NCI-H2081 treated with DMSO at 0.1 percent for 48 hours (cell line): ENCODE measurements around the gene ARFGAP2.

Experiments
- DNase-seq: peaks from one replicate; lab custom pipeline; 2025; lab: John Stamatoyannopoulos, UW

Gene ARFGAP2

DNA sequence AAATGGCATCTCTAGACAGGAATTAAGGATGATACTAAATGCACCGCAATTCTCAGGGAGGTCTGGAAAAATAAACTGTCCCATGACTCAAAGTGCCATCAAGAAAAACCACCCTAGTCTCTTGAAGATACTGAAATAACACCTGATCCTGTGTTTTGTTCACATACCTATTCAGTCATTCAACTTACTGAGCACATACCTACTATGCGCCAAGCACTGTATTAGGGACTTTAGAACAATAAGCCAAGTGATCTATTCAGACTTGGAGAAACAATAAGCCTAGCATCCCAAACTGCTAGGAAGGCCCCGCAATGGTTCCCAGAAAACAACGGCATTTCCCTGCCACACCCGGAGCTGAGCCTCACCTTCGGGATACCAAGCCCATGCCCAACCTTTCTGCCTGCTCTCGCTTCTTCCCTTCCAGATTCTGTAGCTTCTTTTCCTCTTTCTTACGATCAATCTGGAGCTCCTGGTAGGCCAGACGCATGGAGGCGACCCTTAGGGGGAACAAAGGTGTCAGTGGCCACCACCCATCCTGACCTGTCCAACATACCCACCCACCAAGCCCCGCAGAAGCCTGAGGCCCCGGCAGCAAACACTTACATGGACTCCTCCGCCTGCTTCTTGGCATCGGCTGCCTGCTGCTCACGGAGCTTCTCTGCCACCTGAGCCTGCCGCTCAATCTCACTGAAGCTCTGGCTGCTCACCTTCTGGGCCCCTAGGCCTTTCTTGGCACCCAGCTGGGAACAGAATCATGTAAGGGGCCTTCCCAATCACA is 5.4 kb downstream of the ARFGAP2 start:
- DNase-seq: no peak

DNA sequence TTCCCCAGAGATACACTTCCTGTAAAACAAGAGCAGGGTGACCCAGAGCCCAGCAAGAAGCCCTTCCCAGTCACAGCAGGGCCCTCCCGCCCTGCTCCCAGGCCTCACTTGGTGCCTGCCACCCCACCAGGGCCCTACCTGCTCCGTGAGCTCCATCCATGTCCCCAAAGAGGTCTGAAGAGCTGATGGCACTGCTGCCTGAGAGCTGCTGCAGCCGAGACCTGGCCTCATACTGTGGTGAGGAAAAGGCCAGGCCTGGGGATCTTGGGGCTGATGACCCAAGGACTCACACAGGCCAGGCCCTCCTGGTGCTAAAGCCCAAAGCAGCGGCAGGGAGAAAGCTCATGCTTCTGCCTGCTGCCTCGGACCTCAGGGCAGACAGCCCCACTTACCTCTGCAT is 10.3 kb downstream of the ARFGAP2 start:
- DNase-seq: no peak

DNA sequence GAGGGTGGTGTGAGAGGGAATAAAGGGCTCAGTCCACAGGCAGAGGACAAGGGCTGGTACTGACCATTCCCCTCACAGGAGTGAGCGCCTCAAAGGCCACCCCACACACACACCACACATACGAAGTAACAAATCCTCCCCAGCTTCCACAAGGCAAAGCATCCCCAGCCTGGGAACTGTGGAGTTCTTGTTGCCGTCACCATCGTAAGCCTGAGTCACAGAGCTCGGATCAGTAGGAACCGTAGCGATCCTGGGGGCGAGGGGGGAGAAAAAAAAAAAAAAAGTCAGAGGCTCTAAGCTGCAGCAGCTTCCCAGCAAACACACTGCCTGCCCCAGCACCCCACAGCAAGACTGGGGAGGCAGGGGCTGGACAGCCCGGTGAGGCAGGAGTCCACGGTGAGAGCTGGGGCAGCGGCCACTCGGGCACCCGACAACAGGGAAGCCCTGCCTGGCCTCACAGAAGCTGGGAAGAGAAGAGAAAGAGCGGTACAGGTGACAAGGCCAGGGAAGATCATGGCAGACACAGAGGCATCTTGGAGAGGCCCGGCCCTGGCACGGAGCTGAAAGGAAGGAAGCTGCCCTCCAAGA is 11.3 kb downstream of the ARFGAP2 start:
- no peak for DNase-seq

DNA sequence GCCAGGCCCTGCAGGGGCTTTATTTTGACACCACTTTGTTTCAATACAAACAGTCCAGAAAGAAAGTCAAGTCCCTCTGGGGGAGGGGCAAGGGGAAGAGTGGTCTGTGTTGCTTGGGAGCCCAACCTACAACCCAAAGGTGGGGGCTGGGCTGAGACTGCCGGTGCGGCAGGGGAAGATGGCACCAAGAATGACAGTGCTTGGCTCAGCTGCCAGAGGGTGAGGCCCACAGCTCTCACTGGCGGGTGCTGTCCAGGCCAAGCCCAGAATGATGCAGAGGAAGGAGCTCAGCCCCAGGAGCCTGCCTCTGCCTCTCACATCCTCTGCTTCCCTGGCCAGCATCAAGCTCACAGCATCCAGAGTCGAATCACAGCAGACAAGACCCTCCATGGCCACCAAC is 12.4 kb downstream of the ARFGAP2 start:
- no peak for DNase-seq

DNA sequence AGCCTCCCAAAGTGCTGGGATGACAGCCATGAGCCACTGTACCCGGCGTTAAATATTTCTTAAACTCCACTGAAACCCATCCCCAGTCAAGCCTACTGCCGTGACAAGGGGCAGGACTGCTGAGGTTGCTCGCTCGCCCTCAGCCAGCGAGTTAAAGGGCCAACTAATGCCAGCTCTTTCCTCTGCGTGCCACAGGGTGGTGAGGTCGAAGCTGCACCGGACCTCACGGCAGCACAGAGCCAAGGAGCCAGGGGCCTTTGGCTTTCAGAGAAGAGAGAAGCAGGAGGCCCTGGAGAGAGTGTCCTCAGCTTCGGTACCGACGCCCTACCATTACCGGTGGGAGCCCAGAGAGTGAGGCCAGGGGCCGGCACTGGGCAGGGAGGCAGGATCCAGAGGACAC is 12.8 kb downstream of the ARFGAP2 start:
- DNase-seq: no peak

DNA sequence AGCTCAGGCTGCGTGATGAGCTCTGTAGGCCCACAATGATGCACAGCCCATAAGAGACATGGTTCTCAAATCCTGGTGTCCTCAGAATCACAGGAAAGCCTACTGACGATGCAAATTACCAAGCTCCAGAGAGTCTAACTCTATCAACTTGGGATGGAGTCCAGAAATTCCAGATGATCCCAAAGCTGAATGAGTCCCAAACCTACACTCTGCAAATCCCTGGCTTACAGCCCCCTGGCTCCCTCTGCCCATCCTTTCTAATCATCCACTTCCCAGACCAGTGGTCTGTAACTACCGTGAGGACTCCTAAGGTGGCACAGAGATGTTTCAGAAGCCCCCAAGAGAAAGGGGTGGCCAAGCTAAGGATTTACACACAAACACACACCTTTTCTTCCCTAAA is 13.5 kb downstream of the ARFGAP2 start:
- DNase-seq: no peak

DNA sequence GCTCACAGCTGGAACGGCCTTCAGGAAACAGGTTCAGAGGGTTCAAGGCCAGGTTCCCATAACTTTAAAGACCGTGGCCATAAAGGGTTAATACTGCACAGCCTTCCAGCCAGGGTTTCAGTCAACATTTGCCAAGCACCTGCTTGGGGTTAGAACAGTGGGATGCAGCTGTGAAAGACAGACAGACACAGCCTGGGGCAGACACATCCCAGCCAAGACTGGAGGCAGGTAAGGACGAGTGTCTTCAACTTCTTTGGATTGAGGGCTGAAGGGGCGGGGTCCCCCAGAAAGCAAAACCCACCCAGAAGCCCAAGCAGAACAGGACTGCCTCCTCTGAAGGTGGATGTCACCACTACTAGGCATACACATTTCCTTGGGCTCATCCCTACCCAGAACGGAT is 14.3 kb downstream of the ARFGAP2 start:
- no peak for DNase-seq

DNA sequence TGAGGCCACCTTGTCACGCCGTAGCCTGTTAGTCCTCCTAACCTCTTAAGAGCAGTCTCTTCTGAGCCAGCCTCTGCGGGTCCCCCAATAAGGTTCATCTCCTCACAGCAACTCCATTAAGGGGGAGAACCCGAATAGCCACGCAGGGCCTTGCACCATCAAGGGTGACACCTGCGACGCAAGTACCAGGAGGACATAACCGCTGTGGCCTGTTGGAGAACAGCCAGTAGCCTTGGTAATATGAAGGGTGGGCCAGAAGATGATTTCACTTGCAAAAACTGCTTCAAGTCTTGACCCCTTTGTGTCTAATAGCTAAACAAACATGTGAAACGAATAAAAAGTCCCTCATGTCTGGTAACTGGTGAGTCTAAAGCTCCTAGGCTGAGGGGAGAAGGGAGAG is 14.8 kb downstream of the ARFGAP2 start:
- DNase-seq: no peak

DNA sequence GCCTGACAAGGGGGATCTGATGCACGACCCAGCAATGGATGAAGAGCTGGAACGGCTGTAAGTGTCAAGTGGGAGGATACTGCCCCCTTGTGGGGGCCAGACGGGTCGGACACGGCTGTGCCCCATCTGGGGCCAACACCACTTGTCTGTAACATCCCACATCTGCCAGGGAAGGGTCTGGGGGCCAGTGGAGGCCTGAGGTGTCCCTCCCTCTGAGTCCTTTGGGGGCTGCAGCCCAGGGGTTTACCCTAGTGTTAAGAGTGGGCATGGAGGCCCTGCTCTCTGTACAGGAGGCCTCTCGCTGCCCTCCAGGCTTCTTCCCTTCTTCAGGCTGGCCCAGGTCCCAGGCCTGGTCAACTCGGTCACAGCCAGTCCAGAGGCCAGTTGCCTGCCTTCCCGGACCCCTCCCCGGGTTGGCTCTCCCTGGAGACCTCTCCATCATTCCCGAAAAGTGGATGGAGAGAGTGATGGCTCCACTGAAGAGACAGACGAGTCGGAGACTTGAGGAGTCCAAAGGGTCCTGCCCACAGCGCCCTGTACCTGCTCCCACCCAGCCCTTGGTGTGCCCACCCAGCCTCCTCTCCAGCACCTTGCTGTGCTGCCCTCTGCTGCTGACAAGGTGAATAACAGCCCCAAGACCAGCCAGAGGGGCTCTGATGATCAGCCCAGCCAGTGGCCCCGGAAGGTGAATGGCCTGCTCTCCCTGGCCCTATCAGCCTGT is 15.4 kb downstream of the ARFGAP2 start:
- DNase-seq: peak; percentile 15

DNA sequence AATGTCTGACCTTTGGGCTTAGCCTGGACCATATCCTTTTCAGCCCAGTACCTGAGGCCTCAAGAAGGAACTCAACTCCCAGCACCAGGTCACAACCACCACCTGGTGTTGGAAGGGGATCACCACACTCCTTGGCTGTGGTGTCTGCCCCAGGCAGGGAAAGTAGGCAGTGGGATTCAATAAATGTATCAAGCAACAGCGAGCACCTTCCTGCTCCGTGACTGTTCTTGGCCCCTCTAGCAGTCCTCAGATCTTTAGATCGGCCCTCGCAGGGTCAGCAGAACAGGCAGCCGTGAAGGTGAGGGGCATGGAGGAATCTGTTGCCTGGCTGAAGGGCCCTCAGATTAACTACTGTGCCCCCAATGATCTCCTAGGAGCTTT is 15.9 kb downstream of the ARFGAP2 start:
- DNase-seq: no peak

DNA sequence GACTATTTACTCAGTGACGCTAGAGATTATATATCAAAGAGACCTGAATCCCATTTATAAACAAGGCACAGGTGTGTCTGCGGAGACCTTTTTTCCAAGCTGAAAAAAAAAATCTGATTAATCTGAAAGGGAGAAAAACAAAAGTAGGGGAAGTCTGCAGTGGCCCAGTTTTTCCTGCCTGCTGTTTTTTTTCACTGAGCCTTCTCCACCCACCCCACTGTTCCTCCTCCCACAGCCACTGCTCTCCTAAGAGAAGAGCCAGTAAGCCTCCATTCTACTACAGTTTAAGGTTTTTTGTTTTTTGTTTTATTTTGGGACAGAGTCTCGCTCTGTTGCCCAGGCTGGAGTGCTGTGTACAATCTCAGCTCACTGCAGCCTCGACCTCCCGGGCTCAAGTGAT is 18.4 kb downstream of the ARFGAP2 start:
- DNase-seq: no peak

DNA sequence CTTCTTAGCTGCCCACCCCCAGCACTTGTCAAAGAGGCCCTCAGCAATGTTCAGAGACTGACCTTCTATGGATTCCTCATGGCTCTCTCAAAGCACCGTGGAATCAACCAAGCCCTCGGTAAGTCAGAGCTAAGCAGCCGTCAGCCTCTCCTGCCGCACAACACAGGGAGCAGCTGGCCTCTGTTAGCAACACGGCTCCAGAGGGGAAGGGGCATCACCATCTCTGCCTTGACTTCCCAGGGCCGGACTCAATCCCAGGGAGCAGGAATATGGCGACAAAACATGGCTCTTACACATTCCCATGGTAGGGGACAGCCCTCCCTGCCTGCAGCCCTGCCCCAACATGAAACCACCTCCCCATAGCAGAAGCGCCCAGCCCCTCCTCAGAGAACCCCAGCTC is 18.9 kb downstream of the ARFGAP2 start:
- DNase-seq: no peak

DNA sequence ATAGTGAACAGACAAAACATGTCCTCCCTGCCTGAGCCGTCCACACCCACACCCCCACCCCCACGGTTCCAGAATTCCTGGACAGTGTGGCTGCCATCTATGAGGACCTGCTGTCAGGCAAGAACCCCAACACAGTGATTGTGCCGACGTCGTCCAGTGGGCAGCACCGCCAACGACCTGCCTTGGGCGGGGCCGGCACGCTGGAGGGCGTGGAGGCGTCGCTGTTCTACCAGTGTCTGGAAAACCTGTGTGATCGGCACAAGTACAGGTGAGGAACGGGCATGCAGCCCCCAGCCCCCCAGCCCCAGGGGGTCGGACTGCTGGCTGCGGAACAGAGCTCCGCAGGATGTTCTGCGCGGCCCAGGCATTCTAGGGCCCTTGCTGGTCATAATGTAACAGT is 19.7 kb downstream of the ARFGAP2 start:
- no peak for DNase-seq

DNA sequence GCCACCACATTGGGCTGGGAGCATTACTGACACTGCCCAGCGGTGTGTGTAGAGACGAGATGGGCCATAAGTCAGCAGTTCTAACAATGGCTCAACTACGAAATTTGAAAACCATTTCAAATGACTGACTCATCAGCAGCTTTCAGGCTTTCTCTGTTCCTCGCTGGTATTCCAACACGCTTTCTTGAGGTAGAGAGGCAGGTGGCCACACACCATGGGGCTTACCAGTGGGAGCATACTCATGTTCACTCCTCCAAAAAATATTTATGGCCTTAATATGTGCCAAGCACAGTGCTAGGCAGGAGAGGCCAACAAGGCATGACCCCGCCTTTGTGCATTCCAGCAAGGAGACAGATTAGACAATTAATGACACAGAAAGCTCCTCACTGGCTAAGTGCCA is 20.3 kb downstream of the ARFGAP2 start:
- no peak for DNase-seq

DNA sequence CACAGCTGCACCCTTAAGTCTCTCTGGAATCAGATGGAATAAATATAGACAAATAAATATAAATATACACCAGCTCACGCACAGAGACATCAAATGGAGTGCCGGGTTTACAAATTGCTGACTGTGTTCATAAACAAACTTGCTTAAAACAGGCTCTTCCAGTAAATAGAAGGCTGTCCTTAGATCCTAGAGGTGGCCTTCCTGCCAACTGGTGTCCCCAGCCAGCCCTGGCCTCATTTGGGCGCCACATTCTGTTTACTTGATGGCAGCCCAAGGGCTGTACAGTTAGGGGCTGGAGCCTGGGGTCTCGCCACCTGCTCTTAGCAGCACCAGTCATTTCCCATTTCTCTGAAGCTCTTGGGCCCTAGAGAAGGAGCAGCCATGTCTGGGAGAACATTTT is 20.8 kb downstream of the ARFGAP2 start:
- no peak for DNase-seq

DNA sequence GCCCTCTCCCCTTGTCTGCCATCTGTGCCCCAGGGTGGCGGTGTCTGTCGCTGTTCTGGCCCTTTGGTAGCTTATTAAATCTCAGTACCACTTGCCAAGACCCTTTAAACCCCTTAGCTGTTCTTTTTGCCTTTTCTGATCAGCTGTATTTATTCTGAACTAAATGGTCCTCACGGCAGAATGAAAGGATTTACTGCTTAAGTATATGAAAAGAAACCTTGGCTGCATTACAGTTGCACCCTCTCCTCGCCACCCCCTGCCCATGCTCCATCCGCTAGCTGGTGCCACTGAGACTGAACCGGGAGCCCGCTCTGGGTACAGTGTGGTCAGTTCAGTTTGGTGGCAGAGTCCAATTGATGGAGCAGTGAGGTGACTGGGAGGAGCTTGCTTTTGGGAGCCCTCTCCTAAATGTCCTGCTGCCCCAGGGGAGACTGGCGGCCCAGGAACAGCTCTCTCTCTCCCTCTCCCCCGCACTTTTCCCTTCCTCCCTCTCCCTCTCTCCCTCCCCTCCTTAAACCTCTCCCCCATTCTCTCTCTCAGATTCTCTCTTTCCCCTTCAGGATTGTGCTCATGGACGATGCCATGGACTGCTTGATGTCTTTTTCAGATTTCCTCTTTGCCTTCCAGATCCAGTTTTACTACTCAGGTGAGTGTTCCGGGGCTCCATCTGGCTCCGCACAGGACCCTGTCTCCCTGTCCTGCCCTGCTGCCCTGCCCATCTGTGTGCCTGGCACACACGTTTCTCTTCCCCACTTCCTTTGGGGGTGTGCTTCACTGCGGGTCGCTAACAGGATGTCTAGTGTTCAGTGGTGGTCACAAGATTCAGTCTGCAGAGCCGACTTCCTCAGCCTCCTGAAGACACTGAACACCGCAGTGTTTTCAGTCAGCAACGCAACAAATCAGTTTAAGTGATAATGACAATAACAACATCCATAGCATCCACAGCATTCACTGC is 21.8 kb downstream of the ARFGAP2 start:
- no peak for DNase-seq

DNA sequence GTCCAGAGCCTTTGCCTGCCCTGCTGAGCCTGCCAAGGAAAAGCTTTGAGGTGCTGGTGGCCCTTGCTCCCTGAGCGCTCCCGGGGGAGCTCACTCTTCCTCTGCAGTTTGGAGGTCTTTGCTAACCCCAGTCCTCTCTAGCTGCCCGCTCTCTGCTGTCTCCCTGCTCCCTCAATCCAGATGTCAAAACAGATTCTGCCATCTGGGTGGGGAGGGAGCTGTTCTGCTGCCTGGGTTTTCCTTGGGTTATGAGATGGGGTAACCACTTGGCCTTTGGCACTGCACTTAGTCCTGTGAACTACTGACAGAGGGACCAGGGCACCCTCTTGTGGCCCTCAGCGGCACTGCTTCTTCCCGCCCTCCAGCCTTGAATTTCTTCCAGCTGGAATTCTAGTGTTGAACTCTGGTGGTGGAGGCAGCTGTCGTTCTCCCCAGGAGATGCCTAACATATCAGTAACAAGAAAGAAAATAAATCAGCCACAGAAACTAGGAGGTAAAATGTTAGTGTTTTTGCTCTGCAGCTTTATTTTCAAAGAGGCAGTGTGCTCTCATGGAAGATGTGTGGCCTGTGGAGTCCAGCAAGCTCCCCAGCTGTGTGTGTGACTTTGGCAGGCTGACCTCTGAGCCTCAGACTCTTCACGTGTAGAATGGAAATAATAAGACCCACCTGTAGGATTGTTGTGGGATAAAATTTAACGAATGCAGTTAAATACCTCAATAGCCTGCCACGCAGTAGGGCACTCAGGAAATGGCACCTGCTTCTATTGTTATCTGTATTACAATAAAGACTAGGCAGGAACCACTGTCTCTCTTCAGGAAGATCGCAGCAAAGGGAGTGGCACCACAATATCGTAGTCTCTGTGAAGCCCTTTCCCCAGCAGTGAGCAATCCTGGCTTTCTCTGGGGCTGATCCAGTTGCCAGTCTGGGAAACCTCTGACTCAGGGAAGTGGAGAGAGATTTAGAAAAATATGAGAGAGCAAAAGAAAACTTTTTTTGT is 23.4 kb downstream of the ARFGAP2 start:
- no peak for DNase-seq

DNA sequence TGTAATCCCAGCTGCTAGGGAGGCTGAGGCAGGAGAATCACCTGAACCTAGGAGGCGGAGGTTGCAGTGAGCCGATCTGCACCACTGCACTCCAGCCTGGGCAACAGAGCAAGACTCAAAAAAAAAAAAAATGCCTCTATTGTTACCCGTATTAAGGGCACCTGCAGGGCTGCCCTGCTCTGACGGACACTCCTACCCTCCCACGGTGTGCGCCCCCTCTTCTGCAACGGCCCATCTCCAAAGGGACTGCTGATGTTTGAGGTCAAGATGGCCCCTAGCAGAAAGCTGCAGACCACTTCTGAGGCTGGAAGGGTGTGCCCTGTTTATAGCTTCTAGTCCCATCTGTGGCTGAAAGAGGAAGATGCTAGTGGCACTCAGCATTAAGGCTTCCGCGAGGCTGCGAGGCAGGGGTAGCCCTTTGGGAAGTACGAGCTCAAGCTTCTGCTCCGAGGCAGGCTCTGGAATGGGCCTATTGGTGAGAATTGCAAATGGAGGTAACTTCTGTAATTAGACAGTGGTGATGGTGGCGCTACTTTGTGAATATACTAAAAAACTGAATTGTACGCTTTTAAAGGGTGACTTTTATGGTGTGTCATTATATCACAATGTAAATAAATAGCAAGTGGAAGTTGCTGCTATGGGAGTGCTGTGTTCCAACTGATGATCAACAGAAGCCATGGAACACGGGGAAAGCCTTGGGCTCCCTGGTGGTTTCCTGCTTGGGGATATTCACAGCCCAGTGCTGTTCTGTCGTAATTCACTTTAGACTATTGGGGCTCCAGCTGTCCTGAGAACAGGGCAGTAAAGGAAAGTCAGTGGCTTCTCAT is 24.3 kb downstream of the ARFGAP2 start:
- no peak for DNase-seq

DNA sequence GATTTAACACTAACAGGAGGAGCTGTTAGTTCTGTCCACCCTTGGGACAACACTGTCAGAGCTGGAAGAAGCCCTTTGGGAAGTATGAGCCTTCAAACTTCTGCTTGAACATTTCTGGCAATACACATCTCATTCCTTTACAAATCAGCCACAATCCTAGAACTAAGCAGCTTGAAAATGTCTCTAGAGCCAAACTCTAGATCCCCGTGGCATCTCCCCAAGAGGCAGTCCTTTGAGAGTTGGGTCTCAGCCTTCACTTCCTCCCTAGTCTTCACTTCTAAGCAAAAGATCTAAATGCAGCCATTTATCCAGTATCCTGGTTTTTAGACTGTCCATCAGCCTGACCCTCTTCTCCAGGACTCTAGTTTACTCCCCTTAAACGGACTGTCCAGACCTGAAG is 26.9 kb downstream of the ARFGAP2 start:
- DNase-seq: no peak

DNA sequence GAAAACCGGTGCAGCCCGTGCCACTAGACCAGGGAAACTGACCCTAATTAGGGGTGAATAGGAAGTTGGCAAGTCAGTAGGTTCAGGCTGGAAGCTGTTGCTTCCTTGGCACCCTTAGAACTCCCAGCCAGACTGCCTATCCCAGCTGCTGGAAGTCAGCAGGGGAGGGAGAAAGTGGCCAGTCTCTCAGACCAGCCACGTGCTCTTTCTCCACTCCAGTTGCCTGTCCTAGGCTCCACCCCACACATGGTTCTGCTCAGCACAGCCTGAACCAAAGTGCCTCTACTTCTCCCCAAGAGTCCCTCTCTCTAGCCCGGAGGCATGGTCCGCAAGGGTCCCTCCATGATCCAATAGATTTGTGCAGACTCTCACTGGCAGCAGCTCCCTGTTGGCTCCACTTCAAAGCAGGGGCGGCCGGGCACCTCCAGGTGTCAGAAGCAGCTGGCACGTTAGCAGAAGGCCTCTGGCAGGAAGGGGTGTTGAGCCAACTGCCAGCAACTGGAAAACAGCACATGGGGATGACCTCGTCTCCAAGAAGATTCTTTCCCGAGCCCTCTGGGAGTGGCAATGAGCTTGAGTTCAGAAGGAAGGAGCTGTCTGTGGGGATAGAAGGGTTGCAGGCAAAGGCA is 27.7 kb downstream of the ARFGAP2 start:
- no peak for DNase-seq
